GM12878 (cell line): ENCODE measurements around the gene BIRC6. TPM values are rescaled to one million over a fixed set of nuclear protein-coding genes. Genes with fewer than 3 reads are reported as not detected.

Source experiments
- ATAC-seq: fragments of 200-7000 bp; cut with Tn5 transposase; 3 replicates; pipeline ENCODE4 v1.9.1; 2020; ENCODE audit warnings: mild to moderate bottlenecking, moderate library complexity
- BruUV-seq: library from RNA; stranded (reverse); fragments of 400-500 nt; replicated peaks from 2 replicates; lab custom pipeline; 2021; lab: Mats Ljungman, UMichigan
- CTCF ChIA-PET: fragments of 300-600 bp; sonication (Branson Sonifier 250); formaldehyde crosslinking; extraction: SDS; loops from one replicate; lab custom pipeline; 2021; ENCODE audit warnings: inconsistent platforms; lab: Yijun Ruan, JAX
- POLR2A ChIA-PET: fragments of 350-600 bp; formaldehyde crosslinking; extraction: SDS; loops from one replicate; lab custom pipeline; 2021; ENCODE audit warnings: inconsistent platforms; lab: Charles Lee
- RAD21 ChIA-PET: fragments of 300-600 bp; sonication (Branson Sonifier 250); formaldehyde crosslinking; loops from one replicate; lab custom pipeline; 2023; ENCODE audit warnings: antibody characterized with exemption; ENCODE audit not compliant: unreplicated experiment; lab: Charles Lee
- SMC1A ChIA-PET: fragments of 300-600 bp; sonication (Branson Sonifier 250); formaldehyde crosslinking; loops from one replicate; lab custom pipeline; 2023; ENCODE audit not compliant: unreplicated experiment, uncharacterized antibody; lab: Charles Lee
- DNase-seq: peaks from one replicate; pipeline ENCODE4 v3.0.0-alpha.2; 2011; ENCODE audit warnings: low read depth, low spot score
- FAIRE-seq: peaks from 3 replicates; lab custom pipeline; 2011; peaks lifted over from hg19 to GRCh38; lab: Jason Lieb, UNC
- H2AFZ ChIP-seq: 2 replicates; pipeline ENCODE4 v1.6.0; 2011; ENCODE audit warnings: low read depth, low read length, control low read depth; ENCODE audit not compliant: control insufficient read depth
- H3K27ac ChIP-seq: 2 replicates; pipeline ENCODE4 v1.5.1; 2011; ENCODE audit warnings: control low read depth; ENCODE audit not compliant: control insufficient read depth, insufficient read depth
- H3K27me3 ChIP-seq, 2 experiments: replicated peaks in 1 of 2; 2 replicates each; pipeline versions ENCODE4 v1.6.0 to v1.6.1; 2011; ENCODE audit warnings: low read length in 1 of 2; ENCODE audit not compliant: control insufficient read depth in 2 of 2, insufficient read depth in 2 of 2
- H3K36me3 ChIP-seq, 2 experiments: 2 replicates each; pipeline ENCODE4 v1.5.1; 2011; ENCODE audit warnings: low read length in 1 of 2; ENCODE audit not compliant: control insufficient read depth in 2 of 2, insufficient read depth in 2 of 2
- H3K4me1 ChIP-seq: 2 replicates; pipeline ENCODE4 v1.6.1; 2011; ENCODE audit warnings: mild to moderate bottlenecking, low read length, moderate library complexity, mixed read lengths; ENCODE audit not compliant: control insufficient read depth, insufficient read depth
- H3K4me2 ChIP-seq: 2 replicates; pipeline ENCODE4 v1.6.0; 2011; ENCODE audit warnings: control low read depth; ENCODE audit not compliant: control insufficient read depth, insufficient read depth
- H3K4me3 ChIP-seq: fragments of 200-600 bp; sonication (generic); 2 replicates; pipeline ENCODE4 v1.5.1; 2016
- H3K79me2 ChIP-seq: 2 replicates; pipeline ENCODE4 v1.6.0; 2011; ENCODE audit warnings: low read length; ENCODE audit not compliant: control insufficient read depth, insufficient read depth
- H3K9ac ChIP-seq: 2 replicates; pipeline ENCODE4 v1.8.0; 2011; ENCODE audit warnings: low read length, control low read depth, mixed read lengths; ENCODE audit not compliant: control insufficient read depth, insufficient read depth
- H3K9me3 ChIP-seq: replicated peaks from 3 replicates; pipeline ENCODE4 v1.5.1; 2011; ENCODE audit warnings: mild to moderate bottlenecking, low read length; ENCODE audit not compliant: control insufficient read depth, insufficient read depth
- H4K20me1 ChIP-seq: 2 replicates; pipeline ENCODE4 v1.6.0; 2011; ENCODE audit not compliant: control insufficient read depth, insufficient read depth
- CBX3 ChIP-seq: fragments of 200-600 bp; sonication (generic); IDR thresholded peaks from 2 replicates; pipeline ENCODE4 v1.6.1; 2016; ENCODE audit warnings: low read depth, borderline replicate concordance
- CEBPB ChIP-seq, 2 experiments: fragments of 150-350 bp in 1 of 2; IDR thresholded peaks; 2 replicates each; pipeline ENCODE4 v1.6.1; 2012 to 2014; ENCODE audit warnings: low read depth in 2 of 2, low read length in 2 of 2, borderline replicate concordance in 1 of 2, inconsistent platforms in 1 of 2
- GATAD2B ChIP-seq: fragments of 450-650 bp; conservative IDR thresholded peaks from 2 replicates; pipeline ENCODE4 v1.6.1; 2017; ENCODE audit warnings: low read depth, mild to moderate bottlenecking, moderate library complexity
- HDAC2 ChIP-seq: fragments of 200-600 bp; sonication (generic); IDR thresholded peaks from 2 replicates; pipeline ENCODE4 v1.6.1; 2017
- HDAC6 ChIP-seq: fragments of 200-600 bp; sonication (generic); IDR thresholded peaks from one replicate; pipeline ENCODE4 v1.8.0; 2017; ENCODE audit warnings: antibody characterized with exemption; ENCODE audit not compliant: unreplicated experiment
- MEF2A ChIP-seq: IDR thresholded peaks from 2 replicates; pipeline ENCODE4 v1.6.1; 2011; ENCODE audit warnings: low read depth, mild to moderate bottlenecking, low read length, moderate library complexity; ENCODE audit not compliant: insufficient read depth
- PBX3 ChIP-seq: IDR thresholded peaks from 2 replicates; pipeline ENCODE4 v1.6.1; 2011; ENCODE audit warnings: mild to moderate bottlenecking, low read depth, low read length, moderate library complexity; ENCODE audit not compliant: insufficient replicate concordance
- SUPT20H ChIP-seq: IDR thresholded peaks from 2 replicates; pipeline ENCODE4 v1.6.1; 2011; ENCODE audit warnings: low read depth, mild to moderate bottlenecking, low read length, moderate library complexity, borderline replicate concordance; ENCODE audit not compliant: control insufficient read depth
- SUZ12 ChIP-seq: fragments of 200-600 bp; sonication (generic); IDR thresholded peaks from one replicate; pipeline ENCODE4 v1.6.1; 2018; ENCODE audit warnings: antibody characterized with exemption, mild to moderate bottlenecking; ENCODE audit not compliant: unreplicated experiment
- YBX1 ChIP-seq: fragments of 450-650 bp; IDR thresholded peaks from 2 replicates; pipeline ENCODE4 v1.6.1; 2016; ENCODE audit warnings: antibody characterized with exemption
- ZNF622 ChIP-seq: fragments of 450-650 bp; IDR thresholded peaks from 2 replicates; pipeline ENCODE4 v1.6.1; 2017; ENCODE audit warnings: mild to moderate bottlenecking, inconsistent platforms
- WGBS: methylation state at CpG from one replicate; pipeline ENCODE4 v1.1.6; 2016; ENCODE audit warnings: low lambda C conversion rate; ENCODE audit not compliant: insufficient replicate concordance, insufficient coverage; ENCODE audit errors: missing lambda C conversion rate; 5-methylcytosine and 5-hydroxymethylcytosine counted together
- in situ Hi-C: fragments of 300-500 bp; cut with MboI; formaldehyde crosslinking; loops from 9 replicates; pipeline ENCODE4 v1.14.3; 2018; ENCODE audit warnings: mixed read lengths
- intact Hi-C: fragments of 100-400 bp; cut with micrococcal nuclease; formaldehyde crosslinking; loops from one replicate; pipeline ENCODE4 v1.14.2; 2022; ENCODE audit not compliant: unreplicated experiment
- polyA plus RNA-seq, 11 experiments: library from polyadenylated mRNA; depleted of rRNA in 4 of 11; unstranded in 6 of 11; stranded (reverse) in 5 of 11; fragments of >200 nt; fragmentation: Nextera tagmentation in 4 of 11; fragmentation: Illumina TruSeq in 1 of 11; extraction: Ambion mirVana in 4 of 11; extraction: Trizol in 1 of 11; gene quantifications; 1 replicate in 1 of 11; 2 replicates in 10 of 11; pipeline versions ENCODE4 v1.2.1 to v1.2.3, GENCODE V29; 2011 to 2016; ENCODE audit warnings: inconsistent platforms in 2 of 11, missing spikeins in 2 of 11, low read depth in 1 of 11
- total RNA-seq, 4 experiments: library from RNA; depleted of rRNA in 3 of 4; stranded (reverse); fragments of >200 nt in 3 of 4; fragmentation: Illumina TruSeq in 1 of 4; extraction: Trizol in 1 of 4; gene quantifications; 2 replicates each; pipeline versions ENCODE4 v1.2.1 to v1.2.3, GENCODE V29; 2013 to 2021
- TF ChIP-seq, protein P1 (sequence below): fragments of 450-650 bp; conservative IDR thresholded peaks from 2 replicates; pipeline ENCODE4 v1.6.1; 2017; ENCODE audit warnings: mild to moderate bottlenecking, moderate library complexity
- TF ChIP-seq, protein P2 (sequence below): IDR thresholded peaks from 2 replicates; pipeline ENCODE4 v1.6.1; 2011; ENCODE audit warnings: borderline replicate concordance, low read depth, mild to moderate bottlenecking, moderate library complexity, mixed read lengths, low read length; ENCODE audit not compliant: insufficient read depth; ENCODE audit errors: extremely low read length

Gene BIRC6
- total and polyA plus RNA-seq, 10 of the 15 experiments (the other 5 are each of a cell fraction or from before 2014, with no cell fraction given): 18.8 to 118 (median 55.0) TPM

DNA sequence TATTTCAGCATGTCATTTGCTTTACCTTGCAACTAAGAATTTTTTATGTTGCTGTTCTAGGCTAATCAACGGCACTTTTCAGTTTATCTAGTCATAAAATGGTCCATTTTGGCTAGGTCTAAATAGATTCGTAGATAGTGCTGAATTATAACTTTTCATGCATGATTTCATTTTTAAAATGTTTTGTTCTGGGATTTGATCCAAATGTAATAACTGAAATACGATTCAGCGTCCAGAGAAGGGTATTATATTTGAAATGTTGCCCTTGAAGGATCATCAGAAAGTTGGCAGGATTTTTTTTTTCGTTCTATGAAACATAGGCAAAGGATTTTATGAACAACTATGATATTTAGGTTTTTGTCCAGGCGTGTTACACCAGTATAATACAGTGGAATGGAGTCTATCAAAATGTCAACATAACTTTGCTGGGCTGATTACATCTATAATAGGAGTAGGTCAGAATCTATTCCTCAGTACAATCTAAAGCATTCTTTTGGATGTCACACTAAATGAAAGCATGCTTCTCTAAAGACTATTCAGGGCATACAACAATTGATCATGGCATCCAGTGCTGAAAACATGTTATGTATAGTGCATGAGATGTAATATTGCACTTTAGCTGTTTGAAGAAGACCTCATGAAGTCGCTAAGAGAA is 295.9 kb downstream of the BIRC6 start (continued):
- no peak for TF ChIP-seq SUPT20H
- no peak for TF ChIP-seq YBX1
- TF ChIP-seq, all 136 proteins: peak for 0

- FAIRE-seq: no peak
- WGBS: 100% methylated on average over 3 of the region's 3 CpGs
- Histone ChIP-seq H3K9me3 (no peaks in the 10 kb centered on the region), H3K4me3 (no peak overlapping the region), H3K36me3 (peaks cover 0 to 6% of the 10 kb centered on the region in 2 experiments; a peak in 2 of 4 replicates), H3K4me1 (no peaks in the 10 kb centered on the region), H4K20me1 (no peaks in the 10 kb centered on the region), H3K9ac (no peak overlapping the region), H2AFZ (no peak overlapping the region), H3K27ac (no peak overlapping the region), H3K79me2 (no peaks in the 10 kb centered on the region), H3K4me2 (no peak overlapping the region), H3K27me3 (no peaks in the 10 kb centered on the region)
- POLR2A ChIA-PET: interaction anchor here (0.7 kb wide), 1 partner anchor 941 kb away, joined by 5 read pairs; no protein-coding TSS in a partner anchor
- RAD21 ChIA-PET: no interaction called here
- SMC1A ChIA-PET: no interaction called here
- ATAC-seq: no peak
- in situ Hi-C loops: no loop called here
- intact Hi-C loops: no loop called here
- CTCF ChIA-PET: no interaction called here
- DNase-seq: no peak
- no TSS peak for BruUV-seq
- TF ChIP-seq MEF2A (no peak), ZNF622 (no peak), CBX3 (no peak), PBX3 (no peak), CEBPB (IDR thresholded peaks at IDR 0.05; ENCODE audit: borderline replicate concordance in 1 of 2, low read depth in 2 of 2, low read length in 2 of 2) (no peak), HDAC2 (no peak), GATAD2B (no peak), HDAC6 (no peak), SUZ12 (no peak)
- TF ChIP-seq, protein P1, sequence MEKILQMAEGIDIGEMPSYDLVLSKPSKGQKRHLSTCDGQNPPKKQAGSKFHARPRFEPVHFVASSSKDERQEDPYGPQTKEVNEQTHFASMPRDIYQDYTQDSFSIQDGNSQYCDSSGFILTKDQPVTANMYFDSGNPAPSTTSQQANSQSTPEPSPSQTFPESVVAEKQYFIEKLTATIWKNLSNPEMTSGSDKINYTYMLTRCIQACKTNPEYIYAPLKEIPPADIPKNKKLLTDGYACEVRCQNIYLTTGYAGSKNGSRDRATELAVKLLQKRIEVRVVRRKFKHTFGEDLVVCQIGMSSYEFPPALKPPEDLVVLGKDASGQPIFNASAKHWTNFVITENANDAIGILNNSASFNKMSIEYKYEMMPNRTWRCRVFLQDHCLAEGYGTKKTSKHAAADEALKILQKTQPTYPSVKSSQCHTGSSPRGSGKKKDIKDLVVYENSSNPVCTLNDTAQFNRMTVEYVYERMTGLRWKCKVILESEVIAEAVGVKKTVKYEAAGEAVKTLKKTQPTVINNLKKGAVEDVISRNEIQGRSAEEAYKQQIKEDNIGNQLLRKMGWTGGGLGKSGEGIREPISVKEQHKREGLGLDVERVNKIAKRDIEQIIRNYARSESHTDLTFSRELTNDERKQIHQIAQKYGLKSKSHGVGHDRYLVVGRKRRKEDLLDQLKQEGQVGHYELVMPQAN: no peak
- TF ChIP-seq, protein P2, sequence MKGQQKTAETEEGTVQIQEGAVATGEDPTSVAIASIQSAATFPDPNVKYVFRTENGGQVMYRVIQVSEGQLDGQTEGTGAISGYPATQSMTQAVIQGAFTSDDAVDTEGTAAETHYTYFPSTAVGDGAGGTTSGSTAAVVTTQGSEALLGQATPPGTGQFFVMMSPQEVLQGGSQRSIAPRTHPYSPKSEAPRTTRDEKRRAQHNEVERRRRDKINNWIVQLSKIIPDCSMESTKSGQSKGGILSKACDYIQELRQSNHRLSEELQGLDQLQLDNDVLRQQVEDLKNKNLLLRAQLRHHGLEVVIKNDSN: no peak
Measured at GRCh38 chr2:32656069-32656468, 299.2 kb downstream of the BIRC6 start.
